Epidermal melanocyte (primary cell): ENCODE results near the gene PDIA4.
"Not testable (repeated sequence)": the region's sequence is repeated elsewhere in the genome, so short reads cannot be mapped to it uniquely, and the experiment has no call there.

Experiments
- DNase-seq: peaks from one replicate; pipeline ENCODE4 v3.0.0; 2011; ENCODE audit warnings: low spot score; ENCODE audit not compliant: insufficient read length

The PDIA4 gene, protein sequence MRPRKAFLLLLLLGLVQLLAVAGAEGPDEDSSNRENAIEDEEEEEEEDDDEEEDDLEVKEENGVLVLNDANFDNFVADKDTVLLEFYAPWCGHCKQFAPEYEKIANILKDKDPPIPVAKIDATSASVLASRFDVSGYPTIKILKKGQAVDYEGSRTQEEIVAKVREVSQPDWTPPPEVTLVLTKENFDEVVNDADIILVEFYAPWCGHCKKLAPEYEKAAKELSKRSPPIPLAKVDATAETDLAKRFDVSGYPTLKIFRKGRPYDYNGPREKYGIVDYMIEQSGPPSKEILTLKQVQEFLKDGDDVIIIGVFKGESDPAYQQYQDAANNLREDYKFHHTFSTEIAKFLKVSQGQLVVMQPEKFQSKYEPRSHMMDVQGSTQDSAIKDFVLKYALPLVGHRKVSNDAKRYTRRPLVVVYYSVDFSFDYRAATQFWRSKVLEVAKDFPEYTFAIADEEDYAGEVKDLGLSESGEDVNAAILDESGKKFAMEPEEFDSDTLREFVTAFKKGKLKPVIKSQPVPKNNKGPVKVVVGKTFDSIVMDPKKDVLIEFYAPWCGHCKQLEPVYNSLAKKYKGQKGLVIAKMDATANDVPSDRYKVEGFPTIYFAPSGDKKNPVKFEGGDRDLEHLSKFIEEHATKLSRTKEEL

DNA sequence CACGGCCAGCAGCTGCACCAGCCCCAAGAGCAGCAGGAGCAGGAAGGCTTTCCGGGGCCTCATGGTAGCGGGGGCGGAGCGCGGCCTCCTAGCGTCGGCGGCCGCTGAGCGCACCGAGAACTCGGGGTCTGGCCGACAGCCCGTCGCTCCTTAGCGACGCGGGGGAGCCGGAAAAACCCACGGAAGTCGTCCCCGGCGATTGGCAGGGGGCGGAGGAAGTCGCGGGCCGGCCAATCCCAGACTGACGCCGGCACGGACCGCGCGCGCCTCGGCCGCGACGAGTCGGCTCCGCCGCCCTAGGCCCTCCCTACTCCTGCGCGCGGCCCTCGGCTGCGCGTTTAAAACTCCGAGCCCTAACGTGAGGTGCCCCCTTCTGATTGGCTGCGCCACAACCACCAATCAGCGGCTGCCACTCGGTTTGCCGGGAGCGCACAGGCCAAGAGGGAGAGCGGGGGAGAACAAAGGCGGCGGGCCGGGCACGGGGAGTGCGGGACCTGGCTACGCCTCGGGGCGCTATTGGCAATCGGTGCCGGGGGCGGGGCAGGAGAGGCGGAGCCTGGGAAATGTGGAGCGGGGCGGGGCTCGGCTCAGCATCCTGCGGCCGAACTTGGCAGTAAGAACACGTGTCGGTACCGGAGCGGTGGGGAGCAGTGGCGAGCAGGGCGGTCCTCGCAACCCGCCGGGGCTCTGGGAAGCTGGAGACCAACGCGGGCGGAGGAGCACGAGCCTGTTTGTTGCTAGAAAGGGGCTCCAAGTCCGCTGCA is at the start of gene PDIA4:
PDIA4 (minus strand) TSS at position 160 of the 764 bp plus-strand sequence; CDS start at position 63, 97 bp downstream.
- peak; percentile 97 for DNase-seq

DNA sequence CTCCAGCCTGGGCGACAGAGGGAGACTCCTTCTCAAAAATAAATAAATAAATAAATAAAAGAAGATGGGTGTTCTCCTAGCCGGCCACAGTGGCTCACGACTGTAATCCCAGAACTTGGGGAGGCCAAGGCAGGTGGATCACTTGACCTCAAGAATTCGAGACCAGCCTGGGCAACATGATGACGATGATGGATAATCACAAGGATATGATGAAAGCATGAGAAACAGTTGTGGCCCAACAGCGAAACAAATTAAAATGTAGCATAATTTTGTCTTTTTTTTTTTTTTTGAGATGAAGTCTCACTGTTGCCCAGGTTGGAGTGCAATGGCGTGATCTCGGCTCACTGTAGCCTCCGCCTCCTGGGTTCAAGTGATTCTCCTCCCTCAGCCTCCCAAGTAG is 49.3 kb upstream of the PDIA4 start:
- DNase-seq = no peak

DNA sequence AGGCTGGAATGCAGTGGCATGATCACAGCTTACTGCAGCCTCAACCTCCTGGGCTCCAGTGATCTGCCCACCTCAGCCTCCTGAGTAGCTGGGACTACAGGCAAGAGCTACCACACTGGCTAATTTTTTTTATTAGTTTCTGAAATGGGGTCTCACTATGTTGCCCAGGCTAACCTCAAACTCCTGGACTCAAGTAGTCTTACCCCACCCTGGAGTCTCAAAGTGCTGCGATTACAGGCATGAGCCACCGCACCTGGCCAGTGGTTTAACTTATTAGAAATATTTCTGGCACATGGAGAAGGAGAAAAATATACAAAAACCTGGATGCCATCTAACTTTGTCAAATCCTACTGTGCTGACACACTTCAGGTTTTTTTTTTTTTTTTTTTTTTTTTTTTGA is 47.0 kb upstream of the PDIA4 start:
- no peak for DNase-seq

DNA sequence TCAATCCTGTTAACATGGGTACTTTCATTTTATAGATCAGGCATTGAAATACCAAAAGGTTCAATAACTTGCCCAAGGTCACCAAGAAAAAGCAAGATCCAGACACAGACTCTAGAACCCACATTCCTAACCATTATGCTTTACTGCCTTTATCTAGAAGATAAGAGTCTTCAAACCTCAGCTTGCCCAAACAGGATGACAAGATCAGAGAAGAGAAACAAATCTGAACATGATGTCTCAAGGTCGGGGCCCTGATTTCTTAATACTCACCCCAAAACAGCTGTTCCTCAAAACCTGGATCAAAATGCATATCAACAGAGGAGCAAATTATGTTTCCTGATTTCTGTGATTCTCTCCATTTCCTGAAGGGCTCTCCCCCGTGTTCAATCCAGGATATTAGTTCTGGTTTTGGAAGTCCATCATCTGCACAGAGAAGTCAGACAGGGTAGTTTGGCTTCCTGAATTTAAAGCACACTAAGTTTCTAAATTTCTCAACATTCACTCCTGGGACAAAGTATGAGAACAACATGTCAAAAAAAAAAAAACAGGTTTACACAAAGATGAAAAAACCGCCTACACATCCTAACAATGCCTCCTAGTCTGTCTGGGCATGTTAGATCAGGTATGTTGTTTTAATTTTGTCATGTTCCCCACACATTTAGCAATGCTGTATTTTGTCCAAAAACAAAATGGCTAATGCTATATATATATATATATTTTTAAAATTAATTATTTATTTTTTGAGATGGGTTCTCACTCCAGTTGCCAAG is 46.0 kb upstream of the PDIA4 start:
- DNase-seq = no peak

DNA sequence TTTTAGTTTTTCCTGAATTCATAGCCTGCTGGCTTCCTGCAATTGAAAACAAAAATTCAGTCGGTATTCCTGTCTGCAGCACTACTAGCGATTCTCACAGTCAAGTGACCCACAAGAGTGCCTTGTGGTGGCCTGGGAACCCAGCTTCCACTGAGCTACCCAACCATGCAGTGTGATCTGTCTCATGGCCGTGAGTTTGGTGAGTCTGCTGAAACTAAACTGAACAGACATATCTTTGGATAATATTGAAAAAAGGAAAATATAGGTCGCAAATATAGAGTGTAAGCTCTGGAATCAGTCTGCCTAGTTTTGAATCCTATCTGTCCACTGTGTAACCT is 44.1 kb upstream of the PDIA4 start:
- DNase-seq = no peak

DNA sequence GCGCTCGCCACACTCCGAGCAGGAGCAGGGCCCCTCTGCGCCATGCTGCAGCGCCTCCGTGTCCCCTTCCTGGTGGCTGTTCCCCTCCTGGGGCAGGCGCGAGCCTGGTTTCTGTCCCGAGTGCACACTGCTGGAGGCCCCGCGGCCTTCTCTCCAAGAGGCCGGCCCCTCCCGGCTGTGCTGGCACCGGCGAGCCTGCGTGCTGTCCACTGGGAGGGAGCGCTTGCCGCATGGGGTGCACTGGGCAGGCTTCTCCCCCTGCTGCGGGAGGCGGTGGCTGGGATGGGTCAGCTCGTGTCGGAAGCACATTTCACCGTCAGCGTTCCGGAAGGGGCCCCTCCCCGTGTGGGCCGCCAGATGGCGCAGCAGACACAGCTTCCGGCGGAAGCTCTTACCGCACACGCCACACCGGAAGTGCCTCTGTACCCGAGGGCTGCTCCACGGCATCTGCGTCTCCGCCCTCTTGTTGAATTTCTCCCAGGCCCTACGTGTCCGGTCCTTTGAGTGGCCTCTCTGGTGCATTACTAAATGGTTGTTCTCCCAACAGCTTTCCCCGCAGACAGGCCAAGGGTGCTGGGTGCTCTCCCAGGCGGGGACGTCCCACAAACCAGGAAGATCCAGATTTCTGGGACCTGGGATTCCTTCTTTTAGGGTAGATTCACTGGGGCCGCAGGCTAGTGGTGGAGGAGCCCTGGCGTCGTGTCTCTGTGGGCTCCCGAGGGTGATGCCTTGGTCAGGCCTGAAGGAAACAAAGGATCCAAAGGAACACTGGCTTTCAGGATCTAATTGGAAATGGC is 43.5 kb upstream of the PDIA4 start:
- no peak for DNase-seq

DNA sequence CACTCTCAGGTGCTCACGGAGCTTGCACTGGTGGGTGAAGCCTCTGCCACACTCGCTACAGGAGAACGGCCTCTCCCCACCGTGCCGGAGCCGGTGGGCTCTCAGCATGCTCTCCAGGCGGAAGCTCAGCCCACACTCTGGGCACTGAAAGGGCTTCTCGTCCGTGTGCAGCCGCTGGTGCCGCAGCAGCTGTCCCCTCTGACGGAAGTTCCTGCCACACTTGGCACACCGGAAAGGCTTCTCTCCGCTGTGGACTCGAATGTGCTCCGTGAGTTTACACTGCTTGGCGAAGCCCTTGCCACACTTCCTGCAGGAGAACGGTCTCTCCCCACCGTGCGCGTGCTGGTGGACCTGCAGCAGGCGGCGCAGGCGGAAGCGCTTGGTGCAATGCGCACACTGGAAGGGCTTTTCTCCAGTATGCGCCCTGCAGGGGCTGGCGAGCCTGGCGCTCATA is 42.9 kb upstream of the PDIA4 start:
- DNase-seq = no peak

DNA sequence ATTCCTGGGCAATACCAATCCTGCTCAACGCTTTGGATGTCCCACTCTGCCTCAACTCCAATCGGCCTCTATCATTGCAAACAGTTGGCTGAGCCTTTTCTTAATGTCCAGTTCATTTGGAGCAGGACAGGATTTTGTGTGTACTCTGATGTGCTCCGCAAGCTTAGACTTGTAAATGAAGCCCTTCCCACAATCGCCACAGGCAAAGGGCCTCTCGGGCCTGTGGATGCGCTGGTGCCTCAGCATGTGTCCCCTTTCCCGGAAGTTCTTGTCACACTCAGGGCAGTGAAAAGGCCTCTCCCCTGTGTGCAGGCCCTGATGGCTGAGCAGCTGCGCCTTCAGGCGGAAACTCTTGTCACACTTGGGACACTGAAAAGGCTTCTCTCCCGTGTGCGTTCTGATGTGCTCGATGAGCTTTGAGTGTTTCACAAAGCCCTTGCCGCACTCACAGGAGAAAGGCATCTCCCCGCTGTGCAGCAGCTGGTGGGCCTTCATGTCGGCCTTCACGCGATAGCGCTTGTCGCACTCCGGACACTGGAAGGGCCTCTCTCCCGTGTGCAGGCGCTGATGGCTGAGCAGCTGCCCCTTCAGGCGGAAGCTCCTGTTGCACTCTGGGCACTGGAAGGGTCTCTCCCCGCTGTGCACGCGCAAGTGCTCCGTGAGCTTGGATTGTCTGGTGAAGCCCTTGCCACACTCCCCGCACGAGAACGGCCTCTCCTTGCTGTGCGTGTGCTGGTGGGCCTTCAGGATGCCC is 42.2 kb upstream of the PDIA4 start:
- DNase-seq = no peak

DNA sequence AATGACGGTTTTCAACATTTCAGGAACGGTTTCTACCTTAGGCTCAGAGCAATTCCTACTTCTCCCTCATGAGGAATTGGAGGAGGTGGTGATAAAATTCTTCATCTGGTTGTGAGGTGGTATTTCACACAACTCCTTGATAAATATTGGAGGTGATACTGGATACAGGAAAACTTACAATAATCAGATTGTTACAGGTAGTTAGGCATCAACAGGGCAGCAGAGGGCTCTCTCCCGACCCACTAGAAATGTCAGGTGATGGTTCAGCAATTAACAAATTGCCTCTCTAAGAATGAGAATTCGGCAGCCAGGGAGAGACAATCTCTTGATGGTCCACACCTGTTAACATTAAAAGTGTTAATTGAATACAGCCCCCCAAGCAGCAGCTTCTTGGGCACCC is 39.6 kb upstream of the PDIA4 start:
- DNase-seq = no peak

DNA sequence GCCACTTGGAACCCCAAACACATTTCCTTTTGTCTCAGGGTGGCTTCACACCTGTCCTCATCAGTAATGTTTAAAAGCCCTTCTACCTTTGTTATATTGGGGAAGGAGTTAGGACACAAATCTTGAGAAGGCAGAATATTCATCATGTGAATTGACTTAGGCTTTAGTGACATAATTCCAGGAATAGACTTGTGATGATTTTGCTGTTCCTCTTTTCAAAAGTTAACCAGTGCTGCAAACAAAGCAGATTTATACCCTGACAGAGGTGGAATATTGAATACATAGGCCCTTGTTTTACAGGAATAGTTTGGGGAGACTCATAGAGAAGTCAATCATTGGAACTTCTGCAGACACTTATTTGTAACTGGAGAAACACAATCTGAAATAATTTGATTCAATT is 35.2 kb upstream of the PDIA4 start:
- DNase-seq = no peak

DNA sequence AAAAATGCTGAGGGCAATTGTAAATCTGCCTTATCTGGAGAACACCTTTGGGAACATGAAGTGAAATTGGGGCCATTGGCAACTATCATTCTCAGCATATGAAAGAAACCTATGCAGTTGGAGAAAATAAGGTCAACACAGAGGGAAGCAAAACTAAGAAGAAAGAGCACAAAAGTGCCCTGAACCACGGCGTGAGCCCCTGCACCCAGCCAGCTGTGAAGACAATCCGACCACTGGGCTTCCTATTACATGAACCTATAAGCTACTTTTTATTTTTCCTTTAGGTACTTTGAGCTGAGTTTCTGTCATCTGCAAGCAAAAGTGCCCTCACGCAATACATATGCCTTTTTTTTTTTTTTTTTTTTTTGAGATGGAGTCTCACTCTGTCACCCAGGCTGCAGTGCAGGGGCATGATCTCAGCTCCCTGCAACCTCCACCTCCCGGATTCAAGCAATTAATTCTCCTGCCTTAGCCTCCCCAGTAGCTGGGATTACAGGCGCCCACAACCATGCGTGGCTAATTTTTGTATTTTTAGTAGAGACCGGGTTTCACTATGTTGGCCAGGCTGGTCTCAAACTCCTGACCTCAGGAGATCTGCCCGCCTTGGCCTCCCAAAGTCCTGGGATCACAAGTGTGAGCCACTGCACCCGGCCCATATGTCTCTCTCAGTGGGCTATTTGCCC is 34.1 kb upstream of the PDIA4 start:
- DNase-seq = not testable (repeated sequence)

DNA sequence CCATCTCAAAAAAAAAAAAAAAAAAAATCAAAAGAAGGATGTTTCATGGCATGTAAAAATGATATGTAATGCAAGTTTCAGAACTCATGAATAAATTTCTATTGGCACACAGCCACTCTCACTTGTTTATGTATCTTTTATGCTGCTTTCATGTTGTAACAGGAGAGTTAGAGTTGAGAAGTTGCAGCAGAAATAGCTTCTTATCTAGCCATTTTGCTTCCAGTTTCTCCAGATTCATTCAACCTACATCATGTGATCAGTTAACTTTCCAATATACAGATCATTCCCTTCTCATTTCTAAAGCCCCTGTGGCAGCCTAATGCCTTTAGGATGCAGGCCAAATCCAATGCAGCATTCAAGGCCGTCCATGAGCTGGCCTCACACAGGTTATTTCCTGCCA is 31.9 kb upstream of the PDIA4 start:
- no peak for DNase-seq

DNA sequence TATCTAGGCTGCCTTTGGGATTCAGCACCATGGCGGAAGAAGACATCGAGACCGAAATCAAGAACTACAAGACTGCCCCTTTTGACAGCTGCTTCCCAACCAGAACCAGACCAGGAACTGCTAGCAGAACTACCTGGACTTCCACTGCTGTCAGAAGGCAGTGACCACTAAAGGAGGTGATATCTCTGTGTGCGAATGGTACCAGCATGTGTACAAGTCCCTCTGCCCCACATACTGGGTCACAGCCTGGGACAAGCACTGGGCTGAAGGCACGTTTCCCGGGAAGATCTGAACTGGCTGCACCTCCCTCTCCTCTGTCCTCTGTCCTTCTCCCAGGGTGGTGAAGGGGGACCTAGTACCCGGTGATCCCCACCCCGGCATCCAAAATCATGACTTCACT is 25.6 kb upstream of the PDIA4 start:
- no peak for DNase-seq

DNA sequence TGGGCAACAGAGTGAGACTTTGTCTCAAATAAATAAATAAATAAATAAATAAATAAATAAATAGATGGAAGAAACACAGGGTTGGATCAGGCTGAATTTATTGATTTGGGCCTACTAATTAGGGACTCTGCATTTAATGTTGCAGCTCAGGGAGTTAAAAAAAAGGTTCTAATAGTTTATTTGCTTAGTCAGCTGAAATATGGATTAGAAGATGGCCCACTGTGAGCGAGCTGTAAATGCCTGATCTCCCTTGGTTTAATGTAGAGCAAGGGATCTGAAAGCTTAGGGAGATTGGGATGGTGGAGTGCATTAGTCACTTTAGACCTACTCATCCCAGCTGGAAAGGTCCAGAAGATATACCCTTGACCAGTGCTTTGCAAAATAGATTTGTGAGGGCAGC is 25.1 kb upstream of the PDIA4 start:
- DNase-seq = no peak

DNA sequence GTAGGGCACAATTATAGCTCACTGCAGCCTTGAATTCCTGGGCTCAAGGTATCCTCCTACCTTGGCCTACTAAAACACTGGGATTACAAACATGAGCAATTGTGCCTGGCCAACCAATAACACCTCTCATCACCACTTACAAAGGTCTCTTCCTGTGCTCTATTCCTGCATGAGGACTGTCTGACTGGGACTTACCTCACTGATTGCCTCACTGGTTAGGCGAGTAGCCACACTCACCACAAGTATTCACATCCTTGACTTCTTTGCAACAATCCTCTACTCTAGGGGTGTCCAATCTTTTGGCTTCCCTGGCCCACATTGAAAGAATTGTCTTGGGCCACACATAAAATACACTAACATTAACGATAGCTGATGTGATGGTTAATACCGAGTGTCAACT is 22.6 kb upstream of the PDIA4 start:
- no peak for DNase-seq

DNA sequence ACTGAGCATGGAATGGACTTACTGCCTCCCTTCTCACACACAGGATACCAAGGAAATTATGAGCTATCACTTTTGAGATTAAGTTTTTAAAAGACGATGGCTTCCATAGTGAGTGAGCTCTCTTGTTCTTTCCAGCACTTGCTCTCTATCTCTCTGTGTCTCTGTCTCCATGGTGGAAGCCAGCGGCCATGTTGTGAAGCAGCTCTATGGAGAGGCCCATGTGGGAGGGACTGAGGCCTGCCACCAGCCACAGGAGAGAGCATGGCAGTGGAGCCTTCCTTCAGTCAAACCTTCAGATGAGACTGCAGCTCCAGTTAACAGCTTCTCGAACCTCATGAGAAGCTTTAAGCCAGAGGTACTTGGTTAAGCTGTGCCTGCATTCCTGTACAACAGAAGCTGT is 20.5 kb upstream of the PDIA4 start:
- DNase-seq = no peak

DNA sequence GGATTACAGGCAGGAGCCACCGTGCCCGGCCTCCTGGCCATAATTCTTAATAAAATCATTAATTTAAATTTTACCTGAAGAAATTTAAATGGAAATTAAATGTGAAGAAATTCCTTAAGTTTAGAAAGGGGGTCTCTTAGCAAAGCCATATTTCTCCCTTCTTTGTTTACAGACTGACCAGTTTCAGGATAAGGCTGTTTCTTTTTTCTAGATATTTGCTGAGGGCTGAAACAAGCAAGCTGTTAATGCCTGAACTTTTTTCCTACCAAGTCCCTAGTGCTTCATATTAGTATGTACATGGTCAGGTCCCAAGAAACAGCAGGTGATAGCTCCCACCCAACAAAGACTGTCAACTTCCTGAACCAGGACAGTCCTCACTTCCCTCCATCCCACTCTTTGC is 18.1 kb upstream of the PDIA4 start:
- no peak for DNase-seq

DNA sequence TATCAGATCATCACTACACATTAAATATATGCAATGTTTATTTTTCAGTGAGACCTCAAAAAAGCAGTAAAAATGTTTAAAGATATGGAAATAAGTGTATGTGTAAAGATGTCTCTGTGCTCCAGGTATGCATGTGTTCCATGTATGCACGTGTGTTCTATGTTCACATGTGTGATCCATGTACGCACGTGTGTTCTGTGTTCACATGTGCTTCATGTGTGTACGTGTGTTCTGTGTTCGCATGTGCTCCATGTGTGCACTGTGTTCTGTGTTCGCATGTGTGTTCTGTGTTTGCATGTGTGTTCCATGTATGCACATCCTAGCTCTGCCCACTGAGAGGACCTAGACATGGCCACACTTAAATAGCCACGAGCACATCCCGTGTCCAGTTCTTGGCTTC is 15.6 kb upstream of the PDIA4 start:
- DNase-seq = no peak

DNA sequence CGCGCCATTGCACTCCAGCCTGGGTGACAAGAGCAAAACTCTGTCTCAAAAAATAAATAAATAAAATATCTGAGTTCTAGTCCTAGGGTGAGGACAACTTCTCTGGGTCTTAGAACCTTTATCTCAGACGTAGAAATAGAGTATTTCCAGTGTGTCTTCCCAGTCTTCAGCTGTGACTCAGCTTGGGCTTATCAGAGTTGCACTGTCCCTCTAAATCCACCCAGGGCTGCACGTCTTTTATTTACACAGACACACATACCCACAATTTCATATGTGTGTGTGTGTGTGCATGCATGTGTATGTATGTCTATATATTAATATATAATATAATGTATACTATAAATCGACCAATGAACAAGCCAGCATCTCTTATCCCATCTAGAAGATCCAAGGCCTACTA is 13.0 kb upstream of the PDIA4 start:
- DNase-seq = no peak

DNA sequence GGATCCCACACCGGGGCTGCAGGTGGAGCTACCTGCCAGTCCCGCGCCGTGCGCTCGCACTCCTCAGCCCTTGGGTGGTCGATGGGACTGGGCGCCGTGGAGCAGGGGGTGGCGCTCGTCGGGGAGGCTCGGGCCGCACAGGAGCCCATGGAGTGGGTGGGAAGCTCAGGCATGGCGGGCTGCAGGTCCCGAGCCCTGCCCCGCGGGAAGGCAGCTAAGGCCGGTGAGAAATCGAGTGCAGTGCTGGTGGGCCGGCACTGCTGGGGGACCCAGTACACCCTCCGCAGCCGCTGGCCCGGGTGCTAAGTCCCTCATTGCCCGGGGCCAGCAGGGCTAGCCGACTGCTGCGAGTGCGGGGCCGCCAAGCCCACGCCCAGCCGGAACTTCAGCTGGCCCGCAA is 10.3 kb upstream of the PDIA4 start:
- DNase-seq = not testable (repeated sequence)
